ENCODE data around the gene KCTD5. TPM values are rescaled to one million over a fixed set of nuclear protein-coding genes. Genes with fewer than 3 reads are reported as not detected.
A peak's percentile ranks its signal among the peaks of the same experiment; 100 is the strongest.

The KCTD5 gene
- total and polyA plus RNA-seq, 2 experiments from 2014 or later, result 19.7 to 31.8 TPM

- peak overlapping the region; percentile 28; the same call in 1 of the 2 replicates for H2AFZ ChIP-seq
- no peaks in the 10 kb centered on the region for H3K27me3 ChIP-seq (ENCODE audit: insufficient read depth)
- no peak overlapping the region for H3K27ac ChIP-seq (ENCODE audit: low read depth)
- H3K4me2 ChIP-seq, result peak overlapping the region; percentile 84; the same call in 1 of the 2 replicates
- H3K4me3 Mint-ChIP-seq, result peak overlapping the region; percentile 83; the same call in 2 of the 3 replicates
- no peaks in the 10 kb centered on the region for H4K20me1 ChIP-seq (replicated peaks; ENCODE audit: insufficient read depth)
- no peak for ATAC-seq
- H3K36me3 ChIP-seq (ENCODE audit: insufficient read depth), result no peaks in the 10 kb centered on the region
- DNase-seq (ENCODE audit: low spot score), result no peak
- peaks cover 15% of the 10 kb centered on the region for H3K27me3 Mint-ChIP-seq (ENCODE audit: insufficient read depth, low read depth, poor library complexity)
- no peaks in the 10 kb centered on the region; the same call in 2 of the 3 replicates for H3K36me3 Mint-ChIP-seq (ENCODE audit: low read depth)
- H3K9me3 Mint-ChIP-seq, result no peaks in the 10 kb centered on the region
- H3K9me2 ChIP-seq (ENCODE audit: insufficient read depth), result no peaks in the 10 kb centered on the region
- peaks cover 10% of the 10 kb centered on the region; the same call in 1 of the 2 replicates for H3F3A ChIP-seq (replicated peaks; ENCODE audit: low read depth)
- TF ChIP-seq ETS1 (IDR thresholded peaks at IDR 0.05) (no peak), CTCF (conservative IDR thresholded peaks at IDR 0.05; ENCODE audit: low read depth in 2 of 2) (no peak), STAT1 (IDR thresholded peaks at IDR 0.05; ENCODE audit: unreplicated experiment) (no peak), NANOG (IDR thresholded peaks at IDR 0.05; ENCODE audit: borderline replicate concordance) (no peak), ZNF331 (CRISPR knock-in tag; IDR thresholded peaks at IDR 0.05; ENCODE audit: low read depth) (no peak), EZH2phosphoT487 (IDR thresholded peaks at IDR 0.05; ENCODE audit: unreplicated experiment) (no peak), POLR2AphosphoS5 (IDR thresholded peaks at IDR 0.05; ENCODE audit: low read depth) (no peak), EZH2 (IDR thresholded peaks at IDR 0.05; ENCODE audit: low read depth, unreplicated experiment) (no peak), CREB1 (CRISPR knock-in tag; IDR thresholded peaks at IDR 0.05; ENCODE audit: low read depth) (no peak), REST (IDR thresholded peaks at IDR 0.05; ENCODE audit: unreplicated experiment) (no peak), JUNB (IDR thresholded peaks at IDR 0.05; ENCODE audit: unreplicated experiment) (no peak), ZNF114 (CRISPR knock-in tag; IDR thresholded peaks at IDR 0.05) (no peak), ZNF462 (CRISPR knock-in tag; IDR thresholded peaks at IDR 0.05) (no peak)
- no peak overlapping the region for H3K27ac Mint-ChIP-seq
- no peaks in the 10 kb centered on the region for H3K79me2 ChIP-seq (replicated peaks; ENCODE audit: insufficient read depth)
- peaks cover 9% of the 10 kb centered on the region; the same call in 2 of the 3 replicates for H3K4me1 Mint-ChIP-seq
- H3K4me1 ChIP-seq (ENCODE audit: insufficient read depth), result no peaks in the 10 kb centered on the region
- H3K4me3 ChIP-seq, result no peak overlapping the region; the same call in 1 of the 2 replicates
Measured at GRCh38 chr16:2719328-2720063, 37.2 kb downstream of the KCTD5 start.

Measured in GM23338 (cell line).